ENCODE results near the gene SNTG2.

The SNTG2 gene

DNA sequence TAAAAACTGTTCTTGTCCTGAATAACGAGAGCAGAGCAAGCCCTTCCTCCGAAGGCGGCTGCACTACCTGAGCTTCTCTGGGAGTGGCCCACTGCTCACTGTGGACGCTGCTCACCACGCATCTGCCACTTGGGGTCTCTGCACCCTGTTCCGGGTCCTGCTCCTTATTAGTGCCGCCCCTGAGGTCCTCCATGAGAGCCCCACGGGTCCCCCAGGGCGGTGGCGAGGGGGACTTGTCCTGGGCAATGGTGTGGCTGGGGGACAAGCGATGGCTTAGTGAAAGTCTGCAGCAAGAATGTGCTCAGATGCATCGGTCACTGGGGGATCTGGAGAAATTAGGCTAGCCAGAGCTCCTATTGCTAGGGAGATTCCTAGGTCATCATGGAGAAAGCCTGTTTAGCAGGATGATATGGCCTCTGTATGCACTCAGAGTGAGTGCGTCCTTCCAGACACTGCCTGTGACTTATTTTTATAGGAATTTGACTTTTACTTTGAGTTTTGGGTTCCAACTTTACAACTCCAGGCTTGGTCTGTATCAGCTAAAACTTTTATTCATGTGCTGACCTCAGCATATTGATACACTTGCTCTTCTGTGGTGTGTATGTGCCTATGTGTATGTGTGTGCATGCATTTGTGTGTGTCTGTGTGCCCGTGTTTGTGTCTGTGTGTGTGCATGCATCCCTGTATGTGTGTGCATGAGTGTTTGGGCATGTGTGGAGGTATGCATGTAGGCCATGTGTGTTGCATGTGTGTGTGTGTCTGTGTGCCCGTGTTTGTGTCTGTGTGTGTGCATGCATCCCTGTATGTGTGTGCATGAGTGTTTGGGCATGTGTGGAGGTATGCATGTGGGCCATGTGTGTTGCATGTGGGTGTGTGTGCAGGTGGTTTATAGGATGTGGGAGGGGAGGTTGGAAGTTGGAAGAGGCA lies 129.5 kb downstream of the SNTG2 start (continued):
- TF ChIP-seq, protein P1, sequence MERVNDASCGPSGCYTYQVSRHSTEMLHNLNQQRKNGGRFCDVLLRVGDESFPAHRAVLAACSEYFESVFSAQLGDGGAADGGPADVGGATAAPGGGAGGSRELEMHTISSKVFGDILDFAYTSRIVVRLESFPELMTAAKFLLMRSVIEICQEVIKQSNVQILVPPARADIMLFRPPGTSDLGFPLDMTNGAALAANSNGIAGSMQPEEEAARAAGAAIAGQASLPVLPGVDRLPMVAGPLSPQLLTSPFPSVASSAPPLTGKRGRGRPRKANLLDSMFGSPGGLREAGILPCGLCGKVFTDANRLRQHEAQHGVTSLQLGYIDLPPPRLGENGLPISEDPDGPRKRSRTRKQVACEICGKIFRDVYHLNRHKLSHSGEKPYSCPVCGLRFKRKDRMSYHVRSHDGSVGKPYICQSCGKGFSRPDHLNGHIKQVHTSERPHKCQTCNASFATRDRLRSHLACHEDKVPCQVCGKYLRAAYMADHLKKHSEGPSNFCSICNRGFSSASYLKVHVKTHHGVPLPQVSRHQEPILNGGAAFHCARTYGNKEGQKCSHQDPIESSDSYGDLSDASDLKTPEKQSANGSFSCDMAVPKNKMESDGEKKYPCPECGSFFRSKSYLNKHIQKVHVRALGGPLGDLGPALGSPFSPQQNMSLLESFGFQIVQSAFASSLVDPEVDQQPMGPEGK (CRISPR knock-in tag; IDR thresholded peaks at IDR 0.05; ENCODE audit: borderline replicate concordance), result no peak
- no peak for TF ChIP-seq RARB (CRISPR knock-in tag; IDR thresholded peaks at IDR 0.05)
- TF ChIP-seq ARNTL (CRISPR knock-in tag; IDR thresholded peaks at IDR 0.05; ENCODE audit: borderline replicate concordance, low read depth), result no peak
- TF ChIP-seq, protein P2, sequence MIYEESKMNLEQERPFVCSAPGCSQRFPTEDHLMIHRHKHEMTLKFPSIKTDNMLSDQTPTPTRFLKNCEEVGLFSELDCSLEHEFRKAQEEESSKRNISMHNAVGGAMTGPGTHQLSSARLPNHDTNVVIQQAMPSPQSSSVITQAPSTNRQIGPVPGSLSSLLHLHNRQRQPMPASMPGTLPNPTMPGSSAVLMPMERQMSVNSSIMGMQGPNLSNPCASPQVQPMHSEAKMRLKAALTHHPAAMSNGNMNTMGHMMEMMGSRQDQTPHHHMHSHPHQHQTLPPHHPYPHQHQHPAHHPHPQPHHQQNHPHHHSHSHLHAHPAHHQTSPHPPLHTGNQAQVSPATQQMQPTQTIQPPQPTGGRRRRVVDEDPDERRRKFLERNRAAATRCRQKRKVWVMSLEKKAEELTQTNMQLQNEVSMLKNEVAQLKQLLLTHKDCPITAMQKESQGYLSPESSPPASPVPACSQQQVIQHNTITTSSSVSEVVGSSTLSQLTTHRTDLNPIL (CRISPR knock-in tag; IDR thresholded peaks at IDR 0.05; ENCODE audit: low read depth), result no peak
- no peak for TF ChIP-seq TCF4 (CRISPR knock-in tag; IDR thresholded peaks at IDR 0.05; ENCODE audit: borderline replicate concordance)
- no peak for TF ChIP-seq ZNF8 (CRISPR knock-in tag; IDR thresholded peaks at IDR 0.05)
- no peak for TF ChIP-seq OSR1 (CRISPR knock-in tag; IDR thresholded peaks at IDR 0.05)

DNA sequence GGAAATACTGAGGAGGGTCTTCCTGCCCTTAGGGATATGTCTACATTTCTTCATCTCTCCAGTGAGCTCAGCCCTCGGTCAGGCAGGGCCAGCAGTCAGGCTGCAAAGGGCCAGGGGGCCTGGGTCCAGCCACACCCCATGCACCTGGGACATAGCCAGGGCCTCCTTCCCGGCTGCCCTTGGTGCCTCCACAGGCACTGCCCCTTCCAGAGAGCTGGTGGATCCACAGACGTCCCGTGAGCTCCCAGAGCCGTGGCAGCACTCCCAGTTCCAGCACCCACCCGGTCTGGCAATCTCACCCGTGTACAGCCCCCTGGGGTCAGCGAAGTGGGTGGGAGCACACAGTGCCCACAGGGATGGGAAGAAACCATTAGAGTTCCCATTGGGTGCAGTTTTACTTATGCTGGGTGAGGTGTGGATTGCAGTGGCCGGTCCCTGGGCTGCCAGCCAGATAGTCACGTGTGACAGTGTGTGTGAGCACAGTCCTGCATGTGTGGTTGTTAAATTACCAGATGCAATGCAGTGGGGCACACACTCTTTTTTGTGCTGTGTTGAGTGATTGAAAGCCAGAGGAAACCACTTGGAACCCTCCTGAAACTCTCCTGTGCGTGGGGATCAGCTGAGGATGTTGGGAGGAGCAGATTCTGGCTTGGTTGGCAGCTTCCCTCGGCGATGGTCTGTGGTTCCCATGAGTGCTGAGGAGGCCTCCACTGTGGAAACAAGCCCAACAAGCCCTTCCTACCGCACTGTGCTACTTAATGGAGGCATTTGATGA lies 131.0 kb downstream of the SNTG2 start:
- TF ChIP-seq ARNTL (CRISPR knock-in tag; IDR thresholded peaks at IDR 0.05; ENCODE audit: borderline replicate concordance, low read depth) (no peak), ZFP3 (CRISPR knock-in tag; IDR thresholded peaks at IDR 0.05) (no peak), ZNF565 (CRISPR knock-in tag; conservative IDR thresholded peaks at IDR 0.05; ENCODE audit: low read depth) (no peak), SNAI2 (CRISPR knock-in tag; IDR thresholded peaks at IDR 0.05) (no peak), TOX (CRISPR knock-in tag; IDR thresholded peaks at IDR 0.05; ENCODE audit: borderline replicate concordance) (no peak), GLIS3 (CRISPR knock-in tag; IDR thresholded peaks at IDR 0.05) (no peak), CSDC2 (CRISPR knock-in tag; IDR thresholded peaks at IDR 0.05) (no peak), BACH2 (CRISPR knock-in tag; IDR thresholded peaks at IDR 0.05; ENCODE audit: borderline replicate concordance) (no peak), ZC3H10 (CRISPR knock-in tag; IDR thresholded peaks at IDR 0.05) (no peak), RARB (CRISPR knock-in tag; IDR thresholded peaks at IDR 0.05) (no peak), OSR1 (CRISPR knock-in tag; IDR thresholded peaks at IDR 0.05) (no peak)
- TF ChIP-seq, protein P3, sequence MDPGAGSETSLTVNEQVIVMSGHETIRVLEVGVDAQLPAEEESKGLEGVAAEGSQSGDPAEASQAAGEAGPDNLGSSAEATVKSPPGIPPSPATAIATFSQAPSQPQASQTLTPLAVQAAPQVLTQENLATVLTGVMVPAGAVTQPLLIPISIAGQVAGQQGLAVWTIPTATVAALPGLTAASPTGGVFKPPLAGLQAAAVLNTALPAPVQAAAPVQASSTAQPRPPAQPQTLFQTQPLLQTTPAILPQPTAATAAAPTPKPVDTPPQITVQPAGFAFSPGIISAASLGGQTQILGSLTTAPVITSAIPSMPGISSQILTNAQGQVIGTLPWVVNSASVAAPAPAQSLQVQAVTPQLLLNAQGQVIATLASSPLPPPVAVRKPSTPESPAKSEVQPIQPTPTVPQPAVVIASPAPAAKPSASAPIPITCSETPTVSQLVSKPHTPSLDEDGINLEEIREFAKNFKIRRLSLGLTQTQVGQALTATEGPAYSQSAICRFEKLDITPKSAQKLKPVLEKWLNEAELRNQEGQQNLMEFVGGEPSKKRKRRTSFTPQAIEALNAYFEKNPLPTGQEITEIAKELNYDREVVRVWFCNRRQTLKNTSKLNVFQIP (CRISPR knock-in tag; IDR thresholded peaks at IDR 0.05; ENCODE audit: borderline replicate concordance, low read depth), result no peak
- TF ChIP-seq, protein P1 (CRISPR knock-in tag; IDR thresholded peaks at IDR 0.05; ENCODE audit: borderline replicate concordance), result no peak
- TF ChIP-seq, protein P2 (CRISPR knock-in tag; IDR thresholded peaks at IDR 0.05; ENCODE audit: low read depth), result no peak
- TF ChIP-seq, protein P4, sequence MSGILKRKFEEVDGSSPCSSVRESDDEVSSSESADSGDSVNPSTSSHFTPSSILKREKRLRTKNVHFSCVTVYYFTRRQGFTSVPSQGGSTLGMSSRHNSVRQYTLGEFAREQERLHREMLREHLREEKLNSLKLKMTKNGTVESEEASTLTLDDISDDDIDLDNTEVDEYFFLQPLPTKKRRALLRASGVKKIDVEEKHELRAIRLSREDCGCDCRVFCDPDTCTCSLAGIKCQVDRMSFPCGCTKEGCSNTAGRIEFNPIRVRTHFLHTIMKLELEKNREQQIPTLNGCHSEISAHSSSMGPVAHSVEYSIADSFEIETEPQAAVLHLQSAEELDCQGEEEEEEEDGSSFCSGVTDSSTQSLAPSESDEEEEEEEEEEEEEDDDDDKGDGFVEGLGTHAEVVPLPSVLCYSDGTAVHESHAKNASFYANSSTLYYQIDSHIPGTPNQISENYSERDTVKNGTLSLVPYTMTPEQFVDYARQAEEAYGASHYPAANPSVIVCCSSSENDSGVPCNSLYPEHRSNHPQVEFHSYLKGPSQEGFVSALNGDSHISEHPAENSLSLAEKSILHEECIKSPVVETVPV (CRISPR knock-in tag; IDR thresholded peaks at IDR 0.05), result no peak
- ATAC-seq, result no peak
